H9 (cell line): ENCODE measurements around the gene EFS. TPM values are rescaled to one million over a fixed set of nuclear protein-coding genes. Genes with fewer than 3 reads are reported as not detected.

Experiments used
- DNase-seq: peaks from one replicate; pipeline ENCODE4 v3.0.0-alpha.2; 2017
- H2AFZ ChIP-seq: one replicate; pipeline ENCODE4 v1.6.1; 2013; ENCODE audit warnings: mild to moderate bottlenecking, low read length, control low read depth, moderate library complexity
- H2AK5ac ChIP-seq: 2 replicates; pipeline ENCODE4 v1.6.1; 2013; ENCODE audit warnings: low read length, control low read depth, mixed read lengths; ENCODE audit not compliant: insufficient read length
- H2BK120ac ChIP-seq: one replicate; pipeline ENCODE4 v1.6.1; 2013; ENCODE audit warnings: low read depth, mild to moderate bottlenecking, low read length, control low read depth, inconsistent platforms; ENCODE audit not compliant: poor library complexity, severe bottlenecking
- H2BK12ac ChIP-seq: 2 replicates; pipeline ENCODE4 v1.6.1; 2013; ENCODE audit warnings: low read length, control low read depth, mixed read lengths, low read depth; ENCODE audit not compliant: insufficient read length
- H2BK15ac ChIP-seq: 2 replicates; pipeline ENCODE4 v1.6.1; 2013; ENCODE audit warnings: low read depth, low read length, control low read depth
- H2BK20ac ChIP-seq: one replicate; pipeline ENCODE4 v1.6.1; 2013; ENCODE audit warnings: low read depth, mild to moderate bottlenecking, low read length, control low read depth, inconsistent platforms; ENCODE audit not compliant: poor library complexity, severe bottlenecking
- H2BK5ac ChIP-seq: 2 replicates; pipeline ENCODE4 v1.6.1; 2013; ENCODE audit warnings: low read length, control low read depth, mixed read lengths; ENCODE audit not compliant: insufficient read length
- H3K14ac ChIP-seq: 2 replicates; pipeline ENCODE4 v1.6.1; 2013; ENCODE audit warnings: low read length, control low read depth; ENCODE audit not compliant: insufficient read depth
- H3K18ac ChIP-seq: 2 replicates; pipeline ENCODE4 v1.6.1; 2013; ENCODE audit warnings: low read depth, mild to moderate bottlenecking, mixed read lengths, low read length, control low read depth; ENCODE audit not compliant: insufficient read length
- H3K23ac ChIP-seq: 2 replicates; pipeline ENCODE4 v1.6.1; 2013; ENCODE audit warnings: low read length, control low read depth, mixed read lengths, low read depth; ENCODE audit not compliant: insufficient read length
- H3K23me2 ChIP-seq: 2 replicates; pipeline ENCODE4 v1.6.1; 2013; ENCODE audit warnings: low read depth, mild to moderate bottlenecking, mixed read lengths, low read length, control low read depth; ENCODE audit not compliant: insufficient read length, poor library complexity, severe bottlenecking
- H3K27ac ChIP-seq: 2 replicates; pipeline ENCODE4 v1.5.1; 2013; ENCODE audit warnings: low read length, control low read depth, mixed read lengths, low read depth; ENCODE audit not compliant: insufficient read length
- H3K27me3 ChIP-seq: 2 replicates; pipeline ENCODE4 v1.6.1; 2013; ENCODE audit warnings: low read length, control low read depth, inconsistent platforms; ENCODE audit not compliant: insufficient read depth
- H3K4ac ChIP-seq: 2 replicates; pipeline ENCODE4 v1.6.1; 2013; ENCODE audit warnings: low read depth, mild to moderate bottlenecking, control low read depth, inconsistent platforms, low read length, moderate library complexity
- H3K4me1 ChIP-seq: 2 replicates; pipeline ENCODE4 v1.6.1; 2013; ENCODE audit warnings: low read length, control low read depth, inconsistent platforms; ENCODE audit not compliant: insufficient read depth
- H3K4me2 ChIP-seq: 2 replicates; pipeline ENCODE4 v1.6.1; 2013; ENCODE audit warnings: low read length, control low read depth, mixed read lengths; ENCODE audit not compliant: insufficient read length, insufficient read depth
- H3K56ac ChIP-seq: 2 replicates; pipeline ENCODE4 v1.6.1; 2013; ENCODE audit warnings: low read depth, mild to moderate bottlenecking, mixed read lengths, low read length, control low read depth; ENCODE audit not compliant: insufficient read length
- H3K79me1 ChIP-seq: 2 replicates; pipeline ENCODE4 v1.6.1; 2013; ENCODE audit warnings: low read depth, mild to moderate bottlenecking, moderate library complexity, low read length, control low read depth, inconsistent platforms; ENCODE audit not compliant: insufficient read depth, poor library complexity, severe bottlenecking
- H3K79me2 ChIP-seq: 2 replicates; pipeline ENCODE4 v1.6.1; 2013; ENCODE audit warnings: low read length, control low read depth, inconsistent platforms; ENCODE audit not compliant: insufficient read depth
- H3K9ac ChIP-seq: 2 replicates; pipeline ENCODE4 v1.6.1; 2013; ENCODE audit warnings: low read length, control low read depth, mixed read lengths; ENCODE audit not compliant: insufficient read length; ENCODE audit errors: extremely low read depth
- H3K9me3 ChIP-seq: one replicate; pipeline ENCODE4 v1.6.1; 2013; ENCODE audit warnings: low read depth, low read length, inconsistent platforms; ENCODE audit not compliant: control insufficient read depth
- H3T11ph ChIP-seq: one replicate; pipeline ENCODE4 v1.6.1; 2013; ENCODE audit warnings: mild to moderate bottlenecking, low read length, control low read depth, inconsistent platforms
- H4K20me1 ChIP-seq: one replicate; pipeline ENCODE4 v1.6.1; 2013; ENCODE audit not compliant: control insufficient read depth, insufficient read length, insufficient read depth
- H4K5ac ChIP-seq: 2 replicates; pipeline ENCODE4 v1.6.1; 2013; ENCODE audit warnings: low read depth, mild to moderate bottlenecking, mixed read lengths, low read length, control low read depth; ENCODE audit not compliant: insufficient read length
- H4K8ac ChIP-seq: replicated peaks from 2 replicates; pipeline ENCODE4 v1.6.1; 2013; ENCODE audit warnings: low read length, control low read depth, mixed read lengths, low read depth; ENCODE audit not compliant: insufficient read length
- H4K91ac ChIP-seq: 2 replicates; pipeline ENCODE4 v1.6.1; 2013; ENCODE audit warnings: low read depth, mild to moderate bottlenecking, moderate library complexity, mixed read lengths, low read length, control low read depth; ENCODE audit not compliant: insufficient read length
- H3K27ac Mint-ChIP-seq, 3 experiments: 2 replicates in 2 of 3; 3 replicates in 1 of 3; pipeline ENCODE4 v1.8.0; 2020 to 2021; ENCODE audit warnings: mixed read lengths in 3 of 3, mild to moderate bottlenecking in 1 of 3, moderate library complexity in 1 of 3
- H3K27me3 Mint-ChIP-seq: 2 replicates; pipeline ENCODE4 v1.8.0; 2021; ENCODE audit warnings: low read depth, mild to moderate bottlenecking, moderate library complexity, mixed read lengths
- H3K36me3 Mint-ChIP-seq, 3 experiments: 2 replicates in 2 of 3; 3 replicates in 1 of 3; pipeline ENCODE4 v1.8.0; 2020 to 2021; ENCODE audit warnings: low read depth in 3 of 3, mixed read lengths in 3 of 3; ENCODE audit not compliant: insufficient read depth in 1 of 3
- H3K4me1 Mint-ChIP-seq, 2 experiments: 2 replicates each; pipeline ENCODE4 v1.8.0; 2020; ENCODE audit warnings: mixed read lengths in 2 of 2
- H3K4me3 Mint-ChIP-seq, 2 experiments: 2 replicates in 1 of 2; 3 replicates in 1 of 2; pipeline ENCODE4 v1.8.0; 2020 to 2021; ENCODE audit warnings: mild to moderate bottlenecking in 2 of 2, mixed read lengths in 2 of 2, moderate library complexity in 1 of 2
- H3K9me3 Mint-ChIP-seq, 2 experiments: 2 replicates in 1 of 2; 3 replicates in 1 of 2; pipeline ENCODE4 v1.8.0; 2020; ENCODE audit warnings: mild to moderate bottlenecking in 2 of 2, mixed read lengths in 2 of 2, moderate library complexity in 1 of 2
- WGBS: extraction: QIAGEN DNeasy Blood & Tissue Kit; methylation state at CpG from one replicate; pipeline ENCODE4 v1.1.7; 2013; ENCODE audit warnings: missing lambda C conversion rate, low lambda C conversion rate, mixed read lengths; ENCODE audit not compliant: insufficient read length; ENCODE audit errors: extremely low coverage; 5-methylcytosine and 5-hydroxymethylcytosine counted together
- total RNA-seq: library from RNA; stranded (reverse); gene quantifications from 2 replicates; pipeline ENCODE4 v1.2.1, GENCODE V29; 2021
- TF ChIP-seq, protein P1 (sequence below): fragments of 200-600 bp; sonication (generic); conservative IDR thresholded peaks from 3 replicates; pipeline ENCODE4 v1.8.0; 2021; ENCODE audit warnings: antibody characterized with exemption, mild to moderate bottlenecking

Gene EFS
- total RNA-seq, 1 experiment from 2014 or later, result 32.1 TPM

DNA sequence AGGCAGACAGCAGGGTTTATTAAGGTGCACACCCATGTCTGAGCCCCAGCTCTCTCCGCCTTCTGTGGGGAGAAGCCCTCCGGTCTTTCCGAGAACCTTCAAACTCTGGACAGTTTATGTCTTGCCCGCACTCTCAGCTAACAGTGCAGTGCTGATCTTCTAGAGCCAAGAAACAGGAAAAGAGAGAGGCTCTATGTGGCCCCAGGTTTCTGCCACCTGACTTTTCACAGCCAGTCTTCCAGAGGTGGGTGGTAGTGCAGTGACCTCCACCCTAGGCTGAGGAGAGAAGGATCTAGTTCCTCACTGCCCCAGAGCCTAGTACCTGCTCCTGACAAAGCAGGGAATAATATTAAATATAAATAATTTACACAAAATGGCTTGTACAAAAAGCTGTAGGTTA, 8.3 kb downstream of the EFS start:
- no peak overlapping the region for H3K18ac ChIP-seq
- TF ChIP-seq, protein P1, sequence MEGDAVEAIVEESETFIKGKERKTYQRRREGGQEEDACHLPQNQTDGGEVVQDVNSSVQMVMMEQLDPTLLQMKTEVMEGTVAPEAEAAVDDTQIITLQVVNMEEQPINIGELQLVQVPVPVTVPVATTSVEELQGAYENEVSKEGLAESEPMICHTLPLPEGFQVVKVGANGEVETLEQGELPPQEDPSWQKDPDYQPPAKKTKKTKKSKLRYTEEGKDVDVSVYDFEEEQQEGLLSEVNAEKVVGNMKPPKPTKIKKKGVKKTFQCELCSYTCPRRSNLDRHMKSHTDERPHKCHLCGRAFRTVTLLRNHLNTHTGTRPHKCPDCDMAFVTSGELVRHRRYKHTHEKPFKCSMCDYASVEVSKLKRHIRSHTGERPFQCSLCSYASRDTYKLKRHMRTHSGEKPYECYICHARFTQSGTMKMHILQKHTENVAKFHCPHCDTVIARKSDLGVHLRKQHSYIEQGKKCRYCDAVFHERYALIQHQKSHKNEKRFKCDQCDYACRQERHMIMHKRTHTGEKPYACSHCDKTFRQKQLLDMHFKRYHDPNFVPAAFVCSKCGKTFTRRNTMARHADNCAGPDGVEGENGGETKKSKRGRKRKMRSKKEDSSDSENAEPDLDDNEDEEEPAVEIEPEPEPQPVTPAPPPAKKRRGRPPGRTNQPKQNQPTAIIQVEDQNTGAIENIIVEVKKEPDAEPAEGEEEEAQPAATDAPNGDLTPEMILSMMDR, result no peak
- H3K14ac ChIP-seq, result no peak overlapping the region
- H3K23ac ChIP-seq, result no peak overlapping the region
- no peak overlapping the region for H2BK5ac ChIP-seq
- H3K9me3 ChIP-seq, result no peaks in the 10 kb centered on the region
- Mint-ChIP-seq H3K27me3 (peaks cover 23% of the 10 kb centered on the region), H3K4me3 (no peak overlapping the region), H3K9me3 (no peaks in the 10 kb centered on the region), H3K4me1 (peaks cover 11 to 13% of the 10 kb centered on the region in 2 experiments), H3K36me3 (peaks cover 15 to 42% (median 35%) of the 10 kb centered on the region in 3 experiments), H3K27ac (no peak overlapping the region; a peak in 1 of 7 replicates)
- H2BK20ac ChIP-seq, result no peak overlapping the region
- H3K4me1 ChIP-seq, result 0 out of 2 replicates have a peak, but pooled peaks cover 2% of the 10 kb centered on the region
- no peak overlapping the region for H2BK120ac ChIP-seq
- no peak overlapping the region for H3K4me2 ChIP-seq
- no peak overlapping the region for H4K8ac ChIP-seq
- H4K5ac ChIP-seq, result no peak overlapping the region
- no peak overlapping the region for H3T11ph ChIP-seq
- H2AK5ac ChIP-seq, result no peak overlapping the region
- peak; percentile 13 for DNase-seq
- peaks cover 4% of the 10 kb centered on the region for H3K23me2 ChIP-seq
- H4K91ac ChIP-seq, result no peak overlapping the region
- no peak overlapping the region for H2AFZ ChIP-seq
- H3K79me2 ChIP-seq, result no peaks in the 10 kb centered on the region
- WGBS, result no CpG with 5 or more reads among the region's 4 CpGs
- no peaks in the 10 kb centered on the region for H3K79me1 ChIP-seq
- no peak overlapping the region for H3K4ac ChIP-seq
- no peak overlapping the region for H2BK12ac ChIP-seq
- H3K27ac ChIP-seq, result no peak overlapping the region
- H2BK15ac ChIP-seq, result no peak overlapping the region
- no peak overlapping the region for H3K9ac ChIP-seq
- H4K20me1 ChIP-seq, result no peaks in the 10 kb centered on the region
- H3K56ac ChIP-seq, result no peak overlapping the region
- H3K27me3 ChIP-seq, result no peaks in the 10 kb centered on the region; the same call in 1 of the 2 replicates
